Measurements from ENCODE around the gene P3H1.
"Not testable (repeated sequence)": the region's sequence is repeated elsewhere in the genome, so short reads cannot be mapped to it uniquely, and the experiment has no call there.

P3H1 gene, protein sequence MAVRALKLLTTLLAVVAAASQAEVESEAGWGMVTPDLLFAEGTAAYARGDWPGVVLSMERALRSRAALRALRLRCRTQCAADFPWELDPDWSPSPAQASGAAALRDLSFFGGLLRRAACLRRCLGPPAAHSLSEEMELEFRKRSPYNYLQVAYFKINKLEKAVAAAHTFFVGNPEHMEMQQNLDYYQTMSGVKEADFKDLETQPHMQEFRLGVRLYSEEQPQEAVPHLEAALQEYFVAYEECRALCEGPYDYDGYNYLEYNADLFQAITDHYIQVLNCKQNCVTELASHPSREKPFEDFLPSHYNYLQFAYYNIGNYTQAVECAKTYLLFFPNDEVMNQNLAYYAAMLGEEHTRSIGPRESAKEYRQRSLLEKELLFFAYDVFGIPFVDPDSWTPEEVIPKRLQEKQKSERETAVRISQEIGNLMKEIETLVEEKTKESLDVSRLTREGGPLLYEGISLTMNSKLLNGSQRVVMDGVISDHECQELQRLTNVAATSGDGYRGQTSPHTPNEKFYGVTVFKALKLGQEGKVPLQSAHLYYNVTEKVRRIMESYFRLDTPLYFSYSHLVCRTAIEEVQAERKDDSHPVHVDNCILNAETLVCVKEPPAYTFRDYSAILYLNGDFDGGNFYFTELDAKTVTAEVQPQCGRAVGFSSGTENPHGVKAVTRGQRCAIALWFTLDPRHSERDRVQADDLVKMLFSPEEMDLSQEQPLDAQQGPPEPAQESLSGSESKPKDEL

DNA sequence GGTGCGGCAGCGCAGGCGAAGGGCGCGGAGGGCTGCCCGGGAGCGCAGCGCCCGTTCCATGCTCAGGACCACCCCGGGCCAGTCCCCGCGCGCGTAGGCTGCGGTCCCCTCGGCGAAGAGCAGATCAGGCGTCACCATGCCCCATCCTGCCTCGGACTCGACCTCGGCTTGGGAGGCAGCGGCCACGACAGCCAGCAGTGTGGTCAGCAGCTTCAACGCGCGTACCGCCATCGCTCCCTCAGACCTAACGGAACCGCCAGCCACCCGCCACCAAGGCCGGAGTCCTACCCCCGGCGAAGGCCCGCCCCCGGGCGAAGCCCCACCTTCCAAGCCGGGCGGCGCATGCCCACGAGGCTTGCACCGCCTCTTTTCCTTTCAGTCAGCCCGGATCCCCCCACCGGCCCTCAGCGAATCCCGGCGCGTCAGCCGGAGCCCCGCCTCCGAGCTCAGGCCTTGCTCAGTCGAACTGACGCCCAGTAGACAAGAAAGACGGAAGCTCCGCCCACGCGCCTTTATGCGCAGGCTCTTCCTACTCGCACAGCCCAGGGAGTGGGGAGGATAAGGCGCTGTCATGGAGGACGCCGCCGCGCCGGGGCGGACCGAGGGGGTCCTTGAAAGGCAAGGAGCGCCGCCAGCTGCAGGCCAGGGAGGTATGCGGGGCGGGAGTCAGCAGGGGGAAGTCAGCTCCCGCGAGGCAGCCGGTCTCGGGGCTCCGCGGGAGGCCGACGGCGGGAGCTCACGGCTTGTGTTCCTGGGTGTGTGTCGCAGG, at the start of gene P3H1, which contains the start of gene C1orf50:
TSS of gene P3H1 (minus strand) at position 288 of the 769 bp plus-strand sequence. CDS start at position 231, 57 bp downstream.
TSS of gene C1orf50 (plus strand) at position 509 of the 769 bp plus-strand sequence. CDS start at position 572, 63 bp downstream.
- peak; percentile 99 for DNase-seq

- DNase-seq: no peak
These were observed 49.2 kb upstream of the P3H1 start for GRCh38 chr1:42815941-42816584.

DNA sequence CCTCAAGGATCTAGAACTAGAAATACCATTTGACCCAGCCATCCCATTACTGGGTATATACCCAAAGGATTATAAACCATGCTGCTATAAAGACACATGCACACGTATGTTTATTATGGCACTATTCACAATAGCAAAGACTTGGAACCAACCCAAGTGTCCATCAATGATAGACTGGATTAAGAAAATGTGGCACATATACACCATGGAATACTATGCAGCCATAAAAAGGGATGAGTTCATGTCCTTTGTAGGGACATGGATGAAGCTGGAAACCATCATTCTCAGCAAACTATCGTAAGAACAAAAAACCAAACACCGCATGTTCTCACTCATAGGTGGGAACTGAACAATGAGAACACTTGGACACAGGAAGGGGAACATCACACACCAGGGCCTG, 48.0 kb upstream of the P3H1 start:
- not testable (repeated sequence) for DNase-seq

GRCh38 chr1:42807056-42807668, 40.3 kb upstream of the P3H1 start:
- no peak for DNase-seq

- no peak for DNase-seq
These were observed 39.8 kb upstream of the P3H1 start for GRCh38 chr1:42806593-42806992.

GRCh38 chr1:42806171-42806570, 39.3 kb upstream of the P3H1 start:
- no peak for DNase-seq

DNA sequence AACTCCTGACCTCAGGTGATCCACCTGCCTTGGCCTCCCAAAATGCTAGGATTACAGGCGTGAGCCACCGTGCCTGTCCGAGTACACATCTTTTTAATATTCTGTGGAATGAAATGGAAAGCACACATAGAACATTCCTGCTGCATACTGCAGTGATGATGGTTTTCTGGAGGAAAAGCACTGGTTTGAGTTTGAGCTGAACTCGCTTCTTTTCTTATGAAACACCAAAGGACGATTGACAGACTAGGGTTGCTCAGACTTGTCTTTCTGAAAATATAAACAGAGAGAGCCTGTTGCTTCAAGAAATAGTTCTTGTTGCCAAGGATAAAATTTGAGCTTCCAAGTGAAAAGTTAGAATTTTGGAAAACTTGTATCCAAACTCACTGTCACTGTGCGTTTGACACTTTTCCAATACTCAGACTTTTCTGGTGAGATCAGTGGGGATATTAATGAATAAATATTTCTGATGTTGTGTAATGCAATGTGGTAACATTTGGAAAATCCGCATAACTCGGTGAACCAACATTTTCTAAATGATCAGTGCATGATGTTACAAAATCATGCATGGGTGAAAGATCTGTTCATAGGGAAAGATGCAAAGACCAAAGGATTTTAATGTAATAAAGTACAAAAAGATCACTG, 35.1 kb upstream of the P3H1 start:
- no peak for DNase-seq

DNA sequence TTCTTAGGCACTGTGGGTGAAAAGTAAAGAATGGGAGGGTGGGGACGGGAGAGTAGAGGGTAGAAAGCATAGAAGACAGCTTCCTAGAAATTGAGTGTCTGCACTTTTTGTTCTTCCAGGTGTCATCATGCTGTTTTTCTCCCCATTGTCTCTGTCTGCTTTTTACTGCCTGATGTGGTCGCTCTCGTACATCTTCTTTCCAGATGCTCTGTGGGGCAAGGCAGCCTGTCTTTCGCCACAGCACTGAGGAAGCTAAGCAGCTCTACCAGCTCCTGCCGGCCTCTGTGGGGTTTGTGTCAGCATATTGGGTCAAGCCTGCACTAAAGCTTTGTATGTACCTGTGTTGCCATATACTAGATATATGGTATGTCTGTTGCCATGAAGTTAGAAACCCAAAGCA, 31.2 kb upstream of the P3H1 start:
- no peak for DNase-seq

GRCh38 chr1:42797414-42797813, 30.6 kb upstream of the P3H1 start:
- no peak for DNase-seq

GRCh38 chr1:42793824-42794223, 27.0 kb upstream of the P3H1 start:
- DNase-seq: no peak

DNA sequence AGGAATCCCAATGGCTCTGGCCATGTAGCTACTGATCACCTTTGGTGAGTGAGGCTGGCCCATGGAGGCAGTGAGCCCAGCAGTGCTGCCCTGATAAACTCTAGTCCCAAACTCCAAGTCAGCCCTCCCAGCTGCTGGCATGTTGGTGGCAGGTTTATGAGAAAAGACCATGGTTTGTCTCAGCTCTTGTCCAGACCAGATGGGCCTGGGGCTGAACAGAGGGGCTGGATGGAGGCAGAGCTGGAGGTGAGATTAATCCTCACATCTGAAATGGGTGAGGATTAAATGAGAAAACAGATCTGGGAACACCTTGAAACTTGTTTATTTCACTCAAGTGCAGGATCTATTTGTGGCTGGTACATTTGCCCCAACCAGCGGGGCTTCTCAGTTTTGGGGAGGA, 21.2 kb upstream of the P3H1 start:
- no peak for DNase-seq

GRCh38 chr1:42786097-42786496, 19.3 kb upstream of the P3H1 start:
- no peak for DNase-seq

DNA sequence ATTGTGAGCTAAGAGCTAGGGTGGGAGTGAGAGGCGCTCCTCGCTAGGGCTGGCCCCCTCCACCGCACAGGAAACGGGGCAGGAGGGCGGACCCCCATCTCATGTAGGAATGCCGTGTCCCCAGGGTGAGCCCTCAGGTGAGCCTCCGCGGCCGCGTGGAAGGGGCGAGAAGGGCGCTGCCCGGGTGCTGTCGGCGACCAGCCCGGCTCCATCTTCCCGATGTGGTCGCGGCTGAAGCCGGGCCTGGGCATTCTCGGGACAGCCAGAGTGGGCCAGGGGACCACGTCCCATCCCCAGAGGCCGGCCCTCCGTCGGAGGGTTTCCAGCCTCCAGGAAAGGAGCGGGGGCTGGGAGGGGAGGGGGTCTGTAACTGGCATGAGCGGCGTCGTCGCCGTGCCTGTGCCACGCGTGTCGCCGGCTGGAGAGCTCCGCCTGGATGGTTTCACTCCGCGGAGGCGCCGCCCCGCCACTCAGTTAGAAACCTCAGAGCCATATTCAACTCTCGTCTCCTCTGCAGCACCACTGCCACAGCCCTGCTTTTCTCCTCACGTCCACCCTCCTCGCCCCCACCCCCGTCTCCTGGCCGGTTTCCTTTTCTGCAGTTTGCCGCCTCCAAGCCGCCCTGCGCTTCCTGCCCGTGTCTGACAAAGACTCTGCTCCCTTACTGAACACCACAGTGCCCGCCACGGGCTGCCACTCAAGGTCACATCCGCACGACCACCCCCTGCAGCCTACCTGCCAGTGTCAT, 18.3 kb upstream of the P3H1 start, which contains the start of gene TMEM269:
TSS of gene TMEM269 (plus strand) at position 46 of the 748 bp plus-strand sequence. CDS start 4,903 bp downstream, outside the sequence.
- DNase-seq: no peak

DNA sequence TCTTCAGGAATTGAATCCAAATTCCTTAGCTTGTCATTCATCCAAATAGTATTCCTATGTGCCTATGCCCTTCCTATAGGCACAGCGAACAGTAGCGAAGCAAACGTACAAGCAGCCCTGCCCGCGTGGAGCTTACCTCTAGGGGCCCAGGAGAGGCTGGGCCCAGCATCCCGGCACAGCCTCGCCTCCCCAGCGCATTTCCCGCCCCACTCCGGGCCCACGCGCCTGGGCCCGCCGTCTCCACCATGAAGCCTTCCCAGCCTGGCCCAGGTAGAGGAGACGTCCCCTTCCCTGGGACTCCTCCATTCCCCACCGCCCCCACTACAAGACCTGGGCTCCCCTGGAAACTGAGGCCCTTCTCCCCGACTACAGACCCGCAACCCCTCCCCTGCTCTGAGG, 17.7 kb upstream of the P3H1 start:
- DNase-seq: no peak

DNA sequence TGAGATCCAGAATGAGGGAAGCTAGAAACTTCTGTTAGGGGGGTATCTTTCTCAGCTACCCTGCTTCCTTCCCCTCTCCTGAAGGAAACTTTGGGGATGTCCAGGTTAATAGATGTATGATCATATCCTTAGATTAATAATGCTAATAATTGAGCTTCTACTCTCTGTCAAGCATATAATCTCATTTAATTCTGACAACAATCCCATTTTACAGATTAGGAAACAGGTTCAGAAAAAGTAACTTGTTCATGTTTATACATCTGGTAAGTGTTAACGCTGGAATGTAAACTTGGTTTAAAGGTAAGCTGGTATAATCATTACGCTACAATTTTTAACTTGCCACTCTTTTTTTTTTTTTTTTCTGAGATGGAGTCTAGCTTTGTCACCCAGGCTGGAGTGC, 16.3 kb upstream of the P3H1 start:
- no peak for DNase-seq

DNA sequence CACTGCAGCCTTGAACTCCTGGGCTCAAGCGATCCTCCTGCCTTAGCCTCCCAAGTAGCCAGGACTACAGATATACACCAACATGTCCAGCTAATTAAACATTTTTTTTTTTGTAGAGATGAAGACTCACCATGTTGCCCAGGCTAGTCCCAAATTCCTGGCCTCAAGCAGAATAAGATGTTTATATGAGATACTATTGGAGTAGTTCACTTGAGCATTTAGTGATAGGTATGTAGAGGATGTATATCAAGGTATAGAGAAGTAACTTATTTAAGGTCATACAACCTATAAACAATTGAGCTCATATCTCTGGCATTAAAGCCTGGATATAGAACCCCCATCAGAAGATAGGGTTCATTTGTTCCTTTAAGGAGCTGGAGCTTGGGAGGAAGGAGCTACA, 13.3 kb upstream of the P3H1 start:
- DNase-seq: no peak

DNA sequence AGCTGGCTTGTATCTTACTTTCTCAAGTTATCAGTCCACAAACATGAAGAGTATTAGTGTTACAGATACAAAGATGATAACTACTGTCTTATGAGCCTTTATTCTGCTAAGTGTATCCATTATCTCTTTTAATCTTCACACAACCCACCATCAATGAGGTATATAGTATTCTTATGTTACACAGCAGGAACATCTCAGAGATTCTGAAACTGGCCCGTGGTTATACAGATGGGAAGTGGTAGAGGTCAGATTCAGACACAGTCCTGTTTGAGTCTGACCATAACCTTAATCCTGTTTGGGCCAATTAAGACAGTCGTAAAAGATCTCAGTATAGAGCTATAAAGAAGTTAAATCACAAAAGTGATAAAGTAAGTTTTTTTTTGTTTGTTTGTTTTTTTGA, 12.9 kb upstream of the P3H1 start:
- no peak for DNase-seq

- no peak for DNase-seq
These were observed 11.0 kb upstream of the P3H1 start for GRCh38 chr1:42777852-42778251.

- no peak for DNase-seq
These were observed 9.7 kb upstream of the P3H1 start for GRCh38 chr1:42776502-42776901.

GRCh38 chr1:42774928-42775526, 8.2 kb upstream of the P3H1 start:
- DNase-seq: no peak

- DNase-seq: no peak
These were observed 6.6 kb upstream of the P3H1 start for GRCh38 chr1:42773420-42773819.

All from NK-92 treated with Interleukin-12 subunit alpha and Interleukin-12 subunit beta, amount 100 ng/mL, for 24 hours (cell line).